Left ventricle myocardium superior (tissue), 1 donor: ENCODE results near the gene RIPPLY3. TPM values are rescaled to one million over a fixed set of nuclear protein-coding genes. Genes with fewer than 3 reads are reported as not detected.
A peak's percentile ranks its signal among the peaks of the same experiment; 100 is the strongest.
"Not testable (repeated sequence)": the region's sequence is repeated elsewhere in the genome, so short reads cannot be mapped to it uniquely, and the experiment has no call there.

Experiments
- ATAC-seq: fragments of 200-7000 bp; cut with Tn5 transposase; one replicate; pipeline ENCODE4 v1.9.1; 2020; ENCODE audit warnings: mild to moderate bottlenecking, moderate library complexity
- DNase-seq: peaks from one replicate; pipeline ENCODE4 v3.0.0-alpha.2; 2020
- intact Hi-C: fragments of 100-400 bp; cut with micrococcal nuclease; formaldehyde crosslinking; loops from one replicate; pipeline ENCODE4 v1.11.0; 2022
- total RNA-seq: library from RNA; stranded (reverse); fragmentation: NEBNext Ultra II Directional; extraction: Animal tissue kit (Norgen Biotek cat#: 25700); gene quantifications from one replicate; pipeline ENCODE4 v1.2.1, GENCODE V29; 2021
- donor health status: DM: no; HTN: yes; CAD: no; lungs with severe emphysema.

The RIPPLY3 gene
- total RNA-seq, 1 donor from 2014 or later, result not detected

- ATAC-seq (peak; percentile 86), DNase-seq (peak; percentile 62)
- intact Hi-C loops, result no loop called here
Observed at GRCh38 chr21:36980280-36981048, 26.0 kb upstream of the RIPPLY3 start.

- ATAC-seq, result no peak
- no peak for DNase-seq
- intact Hi-C loops, result no loop called here
Observed at GRCh38 chr21:36981049-36981391, 25.5 kb upstream of the RIPPLY3 start.

- ATAC-seq (no peak), DNase-seq (no peak)
- intact Hi-C loops, result no loop called here
Observed at GRCh38 chr21:36981977-36982700, 24.4 kb upstream of the RIPPLY3 start.

- ATAC-seq (no peak), DNase-seq (no peak)
- intact Hi-C loops, result no loop called here
Observed at GRCh38 chr21:36985751-36986594, 20.5 kb upstream of the RIPPLY3 start.

- DNase-seq (no peak), ATAC-seq (no peak)
- intact Hi-C loops, result no loop called here
Observed at GRCh38 chr21:36987845-36988244, 18.7 kb upstream of the RIPPLY3 start.

- intact Hi-C loops, result no loop called here
- no peak for ATAC-seq
Observed at GRCh38 chr21:36988536-36988935, 18.0 kb upstream of the RIPPLY3 start.

GRCh38 chr21:36989199-36989698, 17.3 kb upstream of the RIPPLY3 start:
- DNase-seq, intact Hi-C loops, ATAC-seq: not testable (repeated sequence)

More at GRCh38 chr21:36988536-36988935, 18.0 kb upstream of the RIPPLY3 start:
- no peak for DNase-seq

GRCh38 chr21:36989699-36990507, 16.6 kb upstream of the RIPPLY3 start:
- ATAC-seq (peak; percentile 98), DNase-seq (peak; percentile 98)
- intact Hi-C loops, result no loop called here

- intact Hi-C loops, result no loop called here
- DNase-seq (no peak), ATAC-seq (no peak)
Observed at GRCh38 chr21:36990508-36991205, 15.8 kb upstream of the RIPPLY3 start.

- ATAC-seq (no peak), DNase-seq (no peak)
- intact Hi-C loops, result no loop called here
Observed at GRCh38 chr21:36992671-36993070, 13.8 kb upstream of the RIPPLY3 start.

- ATAC-seq (no peak), DNase-seq (no peak)
- intact Hi-C loops, result no loop called here
Observed at GRCh38 chr21:36994501-36995158, 11.9 kb upstream of the RIPPLY3 start.

- intact Hi-C loops, DNase-seq, ATAC-seq: not testable (repeated sequence)
Observed at GRCh38 chr21:36995285-36995684, 11.2 kb upstream of the RIPPLY3 start.

GRCh38 chr21:36999131-36999898, 7.2 kb upstream of the RIPPLY3 start:
- intact Hi-C loops, result no loop called here
- DNase-seq (no peak), ATAC-seq (no peak)

- intact Hi-C loops, result no loop called here
- ATAC-seq, result no peak
- no peak for DNase-seq
Observed at GRCh38 chr21:37000381-37000780, 6.1 kb upstream of the RIPPLY3 start.

- intact Hi-C loops, result no loop called here
- DNase-seq, result no peak
- no peak for ATAC-seq
Observed at GRCh38 chr21:37001441-37001840, 5.1 kb upstream of the RIPPLY3 start.

GRCh38 chr21:37002851-37003250, 3.7 kb upstream of the RIPPLY3 start:
- intact Hi-C loops, DNase-seq, ATAC-seq: not testable (repeated sequence)

- intact Hi-C loops, ATAC-seq, DNase-seq: not testable (repeated sequence)
Observed at GRCh38 chr21:37003917-37004316, 2.6 kb upstream of the RIPPLY3 start.
